Erythroblast (primary cell): ENCODE results near the gene DDX50.
"Not testable (repeated sequence)": the region's sequence is repeated elsewhere in the genome, so short reads cannot be mapped to it uniquely, and the experiment has no call there.

Experiments
- DNase-seq, 2 experiments: peaks; one replicate each; lab custom pipeline; 2025; lab: John Stamatoyannopoulos, UW
- GATA1 ChIP-seq: IDR thresholded peaks from 2 replicates; pipeline ENCODE4 v1.6.1; 2011; ENCODE audit warnings: low read depth, mild to moderate bottlenecking, control low read depth, low read length, moderate library complexity
- POLR2A ChIP-seq: IDR thresholded peaks from 2 replicates; pipeline ENCODE4 v1.6.1; 2011; ENCODE audit warnings: mild to moderate bottlenecking, low read length

The DDX50 gene, protein sequence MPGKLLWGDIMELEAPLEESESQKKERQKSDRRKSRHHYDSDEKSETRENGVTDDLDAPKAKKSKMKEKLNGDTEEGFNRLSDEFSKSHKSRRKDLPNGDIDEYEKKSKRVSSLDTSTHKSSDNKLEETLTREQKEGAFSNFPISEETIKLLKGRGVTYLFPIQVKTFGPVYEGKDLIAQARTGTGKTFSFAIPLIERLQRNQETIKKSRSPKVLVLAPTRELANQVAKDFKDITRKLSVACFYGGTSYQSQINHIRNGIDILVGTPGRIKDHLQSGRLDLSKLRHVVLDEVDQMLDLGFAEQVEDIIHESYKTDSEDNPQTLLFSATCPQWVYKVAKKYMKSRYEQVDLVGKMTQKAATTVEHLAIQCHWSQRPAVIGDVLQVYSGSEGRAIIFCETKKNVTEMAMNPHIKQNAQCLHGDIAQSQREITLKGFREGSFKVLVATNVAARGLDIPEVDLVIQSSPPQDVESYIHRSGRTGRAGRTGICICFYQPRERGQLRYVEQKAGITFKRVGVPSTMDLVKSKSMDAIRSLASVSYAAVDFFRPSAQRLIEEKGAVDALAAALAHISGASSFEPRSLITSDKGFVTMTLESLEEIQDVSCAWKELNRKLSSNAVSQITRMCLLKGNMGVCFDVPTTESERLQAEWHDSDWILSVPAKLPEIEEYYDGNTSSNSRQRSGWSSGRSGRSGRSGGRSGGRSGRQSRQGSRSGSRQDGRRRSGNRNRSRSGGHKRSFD

DNA sequence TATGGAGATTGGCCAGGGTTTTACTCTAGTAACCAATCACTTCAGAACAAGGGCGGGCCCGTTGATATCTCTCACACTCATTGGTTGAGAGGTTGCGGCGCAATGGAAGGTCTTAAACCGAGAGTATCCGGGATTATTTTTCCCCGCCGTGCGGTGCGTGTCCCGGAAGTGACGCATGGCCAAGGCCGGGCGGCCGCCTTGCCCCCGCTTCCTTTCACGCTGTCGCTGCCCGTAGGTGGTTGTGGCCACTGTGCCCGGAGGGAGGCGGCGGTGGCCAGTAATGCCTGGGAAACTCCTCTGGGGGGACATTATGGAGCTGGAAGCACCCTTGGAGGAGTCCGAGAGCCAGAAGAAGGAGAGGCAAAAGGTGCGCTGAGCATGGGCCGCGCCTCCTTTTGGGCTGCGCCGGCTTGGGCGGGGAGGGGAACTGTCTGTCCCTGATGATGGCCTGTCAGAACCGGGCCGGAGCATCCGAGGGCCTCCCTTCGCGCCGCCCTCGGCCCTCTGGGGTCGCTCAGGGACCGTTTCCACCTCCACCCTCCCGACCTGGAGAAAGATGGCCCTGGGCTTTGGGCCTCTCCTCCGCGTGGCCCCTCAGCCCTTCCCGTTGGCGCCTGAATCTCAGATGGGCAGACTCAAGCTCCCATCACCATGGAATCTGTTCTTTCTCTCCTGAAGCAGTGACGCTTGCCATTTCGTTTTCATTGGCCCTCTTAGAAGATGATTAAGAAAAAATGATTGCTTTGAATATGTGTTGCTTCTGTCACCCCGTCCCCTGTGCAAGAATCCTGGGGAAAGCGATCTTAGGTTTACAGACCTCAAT is at the start of gene DDX50:
TSS of gene DDX50 (plus strand) at position 211 of the 823 bp plus-strand sequence. CDS start at position 281, 70 bp downstream.
- TF ChIP-seq GATA1 (no peak), POLR2A (peak; percentile 96)
- DNase-seq, result peak; percentile 98 to 99

DNA sequence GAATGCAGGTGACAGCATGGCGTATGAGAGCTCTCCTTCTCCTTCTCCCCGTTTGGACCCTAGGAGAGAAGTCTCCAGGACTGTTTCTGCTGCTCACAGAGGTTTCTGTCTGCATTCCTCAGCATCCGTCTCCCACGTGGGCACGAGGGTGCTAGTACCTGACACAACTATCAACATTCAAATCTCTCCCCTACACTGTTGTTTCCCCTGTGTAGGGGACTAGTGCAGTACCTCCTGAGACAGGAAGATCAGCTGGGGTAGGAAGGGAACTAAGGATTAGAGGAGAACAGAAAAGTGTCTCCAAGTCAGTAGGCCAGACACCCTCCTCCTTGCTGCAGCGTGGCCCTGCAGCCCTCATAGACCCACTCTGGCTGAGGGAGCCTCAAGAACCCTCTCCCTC is 44.8 kb upstream of the DDX50 start:
- DNase-seq, result no peak
- TF ChIP-seq GATA1 (no peak), POLR2A (no peak)

DNA sequence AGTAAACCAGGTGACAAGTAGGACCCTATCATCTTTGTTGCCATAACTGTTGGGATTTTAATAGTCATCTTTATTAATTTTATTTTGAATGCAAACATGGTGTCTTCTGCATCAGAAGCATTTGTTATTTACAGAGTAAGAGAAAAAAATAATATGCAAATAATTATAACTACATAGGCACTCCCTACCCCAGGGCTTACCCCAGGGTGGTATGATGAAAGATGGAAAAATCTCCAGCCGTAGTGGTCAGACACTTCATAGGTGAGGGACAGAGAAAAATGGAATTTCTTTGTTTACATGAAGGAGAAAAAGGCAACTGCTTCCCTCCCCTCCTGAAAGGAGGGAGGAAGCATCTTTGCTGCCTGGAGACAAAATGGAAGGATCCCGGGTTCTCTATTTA is 44.1 kb upstream of the DDX50 start:
- TF ChIP-seq POLR2A (no peak), GATA1 (no peak)

DNA sequence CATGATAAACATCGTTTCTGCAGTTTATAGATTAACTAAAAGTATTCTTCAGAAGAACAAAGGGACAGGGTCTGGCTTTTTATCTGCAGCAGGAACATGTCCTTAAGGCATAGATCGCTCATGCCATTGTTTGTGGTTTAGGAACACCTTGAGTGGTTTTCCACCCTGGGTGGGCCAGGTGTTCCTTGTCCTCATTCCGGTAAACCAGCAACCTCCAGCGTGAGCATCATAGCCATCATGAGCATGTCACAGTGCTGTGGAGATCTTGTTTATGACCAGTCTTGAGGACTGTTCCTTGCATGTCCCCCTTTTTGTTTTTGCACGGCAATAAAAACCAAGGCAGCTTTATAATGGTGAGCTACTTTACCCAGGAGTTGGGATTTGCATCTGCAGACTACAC is 39.9 kb upstream of the DDX50 start:
- DNase-seq, result peak; percentile 12 to 21
- TF ChIP-seq GATA1, result no peak
- TF ChIP-seq POLR2A, result no peak

More for the DNA sequence above, 44.1 kb upstream of the DDX50 start:
- no peak for DNase-seq

DNA sequence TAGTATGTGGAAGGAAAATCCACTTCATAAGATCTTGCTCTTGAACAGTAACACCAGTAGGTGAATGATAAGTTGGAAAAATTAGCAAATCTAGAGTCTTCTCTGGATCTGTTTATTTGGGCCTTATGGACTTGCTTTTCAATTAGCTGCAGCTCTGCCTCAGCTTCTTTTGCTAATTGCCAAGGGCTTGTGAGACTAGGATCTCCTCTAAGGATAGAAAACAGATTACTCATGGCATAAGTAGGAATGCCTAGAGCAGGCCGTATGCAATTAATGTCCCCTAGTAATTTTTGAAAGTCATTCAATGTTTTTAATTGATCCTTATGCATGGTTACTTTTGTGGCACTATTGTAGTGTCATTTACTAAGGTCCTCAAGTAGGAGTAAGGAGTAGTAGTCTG is 36.5 kb upstream of the DDX50 start:
- TF ChIP-seq GATA1 (no peak), POLR2A (no peak)
- DNase-seq, result no peak

DNA sequence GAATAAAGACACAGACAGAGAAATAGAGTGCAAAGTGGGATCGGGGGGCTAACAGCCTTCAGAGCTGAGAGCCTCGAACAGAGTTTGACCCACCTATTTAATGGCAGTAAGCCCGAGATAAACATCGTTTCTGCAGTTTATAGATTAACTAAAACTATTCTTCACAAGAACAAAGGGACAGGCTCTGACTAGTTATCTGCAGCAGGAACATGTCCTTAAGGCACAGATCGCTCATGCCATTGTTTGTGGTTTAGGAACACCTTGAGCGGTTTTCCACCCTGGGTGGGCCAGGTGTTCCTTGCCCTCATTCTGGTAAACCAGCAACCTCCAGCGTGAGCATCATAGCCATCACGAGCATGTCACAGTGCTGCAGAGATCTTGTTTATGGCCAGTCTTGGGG is 32.9 kb upstream of the DDX50 start:
- DNase-seq, result not testable (repeated sequence)

DNA sequence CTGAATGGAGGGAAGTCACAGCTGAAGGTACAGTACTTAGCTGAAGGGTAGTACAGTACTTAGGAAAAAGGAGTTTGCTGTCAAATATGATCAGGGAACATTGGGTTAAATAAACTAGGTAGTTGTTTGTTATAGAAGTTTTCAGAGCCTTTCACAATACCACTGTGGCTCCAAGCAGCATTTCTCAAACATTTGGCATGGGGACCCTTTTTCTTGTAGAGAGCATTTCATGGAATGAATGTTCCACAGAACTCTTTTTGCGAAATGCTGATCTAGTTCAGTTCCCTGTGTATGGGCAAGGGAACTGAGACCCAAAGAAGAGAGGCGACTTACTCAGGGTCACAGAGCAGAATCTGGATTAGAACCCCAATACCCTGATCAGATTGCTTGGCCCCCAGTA is 31.5 kb upstream of the DDX50 start:
- DNase-seq, result no peak
- no peak for TF ChIP-seq GATA1
- no peak for TF ChIP-seq POLR2A

DNA sequence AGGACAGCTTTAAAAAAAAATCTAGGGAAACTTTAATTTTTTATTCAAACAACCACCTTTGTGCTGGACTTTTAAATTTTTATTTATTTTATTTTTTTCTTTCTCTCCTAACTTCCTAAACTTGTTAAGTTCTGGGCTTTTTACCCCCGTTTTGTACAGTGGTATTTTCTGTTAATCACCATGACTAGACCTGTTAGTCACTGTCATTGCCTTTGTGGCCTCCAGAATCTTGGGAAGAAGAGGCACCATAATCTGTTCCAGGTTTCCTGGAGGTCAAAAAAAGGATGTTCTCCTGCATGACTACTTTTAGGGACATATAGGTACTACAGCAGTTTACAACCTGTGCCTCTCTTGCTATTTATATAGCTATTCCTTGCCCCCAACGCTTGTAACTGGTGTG is 31.1 kb upstream of the DDX50 start:
- TF ChIP-seq GATA1 (no peak), POLR2A (no peak)
- no peak for DNase-seq

DNA sequence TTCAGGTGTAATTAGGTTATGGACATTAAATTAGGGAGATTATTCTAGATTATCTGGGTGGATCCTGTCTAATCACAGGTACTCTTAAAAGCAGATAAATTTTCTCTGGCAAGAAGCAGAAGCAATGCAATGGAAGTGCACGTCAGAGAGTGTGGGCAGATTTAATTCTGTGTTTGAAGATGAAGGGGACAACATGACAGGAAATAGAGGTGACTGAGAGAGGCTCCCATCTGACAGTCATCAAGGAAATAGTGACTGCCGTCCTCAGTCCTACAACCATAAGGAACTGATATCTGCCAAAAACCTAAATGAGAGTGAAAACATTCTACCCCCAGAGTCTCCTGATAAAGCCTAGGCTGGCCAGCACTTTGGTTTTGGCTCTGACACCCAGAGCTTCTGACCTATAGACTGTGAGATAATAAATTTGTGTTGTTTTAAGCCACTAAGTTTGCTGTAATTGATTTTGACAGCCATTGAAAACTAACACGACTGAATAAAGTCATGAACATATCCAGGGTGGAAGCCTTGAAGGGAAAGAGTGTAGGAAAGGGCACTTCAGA is 30.5 kb upstream of the DDX50 start:
- DNase-seq, result no peak
- TF ChIP-seq GATA1, result no peak
- TF ChIP-seq POLR2A, result no peak

DNA sequence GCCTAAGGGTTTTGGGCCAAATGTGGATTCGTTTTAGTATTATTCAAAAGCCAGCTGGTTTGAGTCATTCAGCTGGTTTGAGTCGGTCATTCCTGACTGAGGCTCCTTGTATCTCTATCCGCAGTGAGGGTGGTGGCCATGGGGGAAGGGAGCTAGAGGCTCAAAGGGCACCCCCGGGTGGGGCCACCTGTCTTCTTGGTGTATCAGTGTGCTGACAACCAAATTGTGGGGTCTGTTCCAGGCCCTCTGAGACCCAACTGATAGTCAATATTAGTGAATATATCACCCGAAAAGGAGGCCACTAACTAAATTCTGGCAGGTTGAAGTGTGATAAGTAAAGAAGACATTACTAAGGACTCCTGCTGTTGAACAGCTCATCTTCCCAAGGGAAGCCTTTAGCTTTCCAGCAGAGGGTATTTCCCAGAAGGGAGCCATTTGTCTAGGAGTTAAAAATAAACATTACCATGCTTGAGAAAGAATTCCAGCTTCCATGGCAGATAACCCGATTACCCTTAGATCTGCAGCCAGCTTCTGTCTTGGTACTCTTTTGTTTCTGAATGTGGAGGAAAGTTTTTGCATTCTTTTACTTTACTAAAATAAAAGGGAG is 29.9 kb upstream of the DDX50 start:
- peak; percentile 7 to 11 for DNase-seq

DNA sequence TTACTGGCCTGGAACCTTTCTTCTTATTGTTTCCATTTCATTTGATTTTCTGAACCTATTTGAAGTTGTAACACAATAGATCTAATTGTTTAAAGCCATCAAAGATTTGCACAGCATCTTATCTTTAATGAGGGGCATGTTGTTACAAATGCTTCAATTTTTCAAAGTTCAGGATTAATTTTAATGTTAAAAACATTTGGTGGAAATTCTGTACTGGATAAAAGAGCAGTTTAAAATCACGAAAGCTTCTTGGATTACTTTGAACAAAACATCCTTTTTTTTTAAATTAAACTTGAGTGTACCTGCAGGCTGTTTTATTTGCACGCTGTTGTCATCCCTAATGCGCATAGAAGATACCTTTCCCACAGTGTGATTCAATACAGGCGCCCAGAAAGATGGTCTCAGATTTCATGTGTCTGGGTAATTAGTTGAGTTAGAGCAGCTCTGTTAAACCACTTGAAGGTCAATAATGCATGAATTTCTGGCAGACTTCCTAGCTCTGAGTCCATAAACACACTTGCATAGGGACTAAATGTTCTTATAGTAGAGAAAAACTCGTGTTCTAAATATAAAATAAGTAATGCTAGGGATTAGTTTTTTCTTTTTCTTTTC is 29.3 kb upstream of the DDX50 start:
- DNase-seq, result no peak
- TF ChIP-seq GATA1 (no peak), POLR2A (no peak)

More for the DNA sequence above, 29.9 kb upstream of the DDX50 start:
- no peak for TF ChIP-seq POLR2A
- TF ChIP-seq GATA1, result no peak

DNA sequence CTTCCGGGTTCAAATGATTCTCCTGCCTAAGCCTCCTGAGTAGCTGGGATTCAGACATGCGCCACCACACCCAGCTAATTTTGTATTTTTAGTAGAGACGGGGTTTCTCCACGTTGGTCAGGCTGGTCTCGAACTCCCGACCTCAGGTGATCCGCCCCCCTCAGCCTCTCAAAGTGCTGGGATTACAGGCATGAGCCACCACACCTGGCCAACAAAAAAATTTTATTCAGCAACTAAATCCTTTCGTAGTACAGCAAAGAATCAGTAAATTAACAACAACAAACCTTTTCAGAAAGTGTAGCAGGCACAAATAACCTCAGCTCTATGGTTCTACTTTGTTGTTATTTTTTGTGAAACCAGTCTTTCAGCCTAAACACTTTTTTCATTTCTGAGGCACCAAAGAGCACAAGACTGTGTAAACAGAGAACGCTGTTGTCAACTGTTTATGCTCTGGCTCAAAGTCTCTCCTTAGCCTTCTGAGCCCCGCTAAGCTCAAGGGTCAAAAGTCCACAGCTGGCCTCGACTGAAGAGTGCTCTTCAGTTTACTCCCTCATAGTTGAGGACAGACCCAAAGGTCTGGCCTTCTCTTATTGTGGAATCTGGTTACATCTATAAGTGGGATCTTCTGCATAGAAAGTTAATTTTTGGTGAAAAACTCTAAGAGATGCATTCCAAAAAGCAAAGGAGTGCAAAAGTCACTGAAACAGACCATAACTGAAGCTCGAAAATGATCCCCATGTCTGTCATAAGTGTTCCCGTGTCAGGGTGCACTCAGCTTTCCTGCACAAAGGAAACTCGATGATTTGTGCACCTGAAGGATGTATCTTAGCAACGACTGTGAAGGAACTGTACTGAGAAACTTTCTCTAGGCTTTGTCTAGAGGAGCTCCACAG is 24.6 kb upstream of the DDX50 start:
- no peak for TF ChIP-seq POLR2A
- no peak for TF ChIP-seq GATA1
- no peak for DNase-seq
